HCT116 (cell line): ENCODE results near the gene CERT1. TPM values are rescaled to one million over a fixed set of nuclear protein-coding genes. Genes with fewer than 3 reads are reported as not detected.

Source experiments
- ATAC-seq: fragments of 200-7000 bp; cut with Tn5 transposase; 2 replicates; pipeline ENCODE4 v1.9.1; 2020; ENCODE audit warnings: mild to moderate bottlenecking, moderate library complexity
- BruUV-seq: library from RNA; stranded (reverse); fragments of 400-500 nt; replicated peaks from 2 replicates; lab custom pipeline; 2021; lab: Mats Ljungman, UMichigan
- CTCF ChIA-PET: fragments of 300-600 bp; sonication (Branson Sonifier 250); formaldehyde crosslinking; loops from one replicate; lab custom pipeline; 2021; ENCODE audit warnings: antibody characterized with exemption; lab: Charles Lee
- POLR2A ChIA-PET: fragments of 300-600, 350-600 bp; sonication (Branson Sonifier 250); formaldehyde crosslinking; loops from one replicate; lab custom pipeline; 2021; ENCODE audit warnings: antibody characterized with exemption; lab: Charles Lee
- RAD21 ChIA-PET, 2 experiments: fragments of 300-600 bp; sonication (Branson Sonifier 250); formaldehyde crosslinking; loops; one replicate each; lab custom pipeline; 2023; ENCODE audit warnings: low total read pairs in 2 of 2; ENCODE audit not compliant: uncharacterized antibody in 2 of 2, unreplicated experiment in 2 of 2, low non-redundant PET in 1 of 2; lab: Charles Lee
- DNase-seq: peaks from one replicate; pipeline ENCODE4 v3.0.0-alpha.2; 2010; ENCODE audit warnings: low read depth, low spot score
- H2AFZ ChIP-seq: fragments of 200-600 bp; shearing (Covaris generic), sonication (generic); 2 replicates; pipeline ENCODE4 v1.6.1; 2017; ENCODE audit warnings: low read depth, mixed run types, mixed read lengths, antibody characterized with exemption, low read length; ENCODE audit not compliant: poor library complexity, severe bottlenecking
- H3K27ac ChIP-seq: 2 replicates; pipeline ENCODE4 v1.5.1; 2012; ENCODE audit warnings: low read depth, low read length
- H3K27me3 ChIP-seq: fragments of 200-600 bp; sonication (generic); 2 replicates; pipeline ENCODE4 v1.6.1; 2016; ENCODE audit warnings: mixed run types, low read length, mixed read lengths; ENCODE audit not compliant: insufficient read depth
- H3K36me3 ChIP-seq, 2 experiments: fragments of 200-500 bp in 1 of 2; fragments of 200-600 bp in 1 of 2; sonication (Bioruptor generic) in 1 of 2; sonication (generic) in 1 of 2; 2 replicates each; pipeline versions ENCODE4 v1.5.1 to v1.6.1; 2014 to 2016; ENCODE audit warnings: low read length in 2 of 2, inconsistent platforms in 1 of 2, mixed read lengths in 1 of 2, mixed run types in 1 of 2; ENCODE audit not compliant: insufficient read depth in 2 of 2, control insufficient read depth in 1 of 2
- H3K4me1 ChIP-seq, 2 experiments: fragments of 200-600 bp in 1 of 2; sonication (generic) in 1 of 2; 2 replicates each; pipeline versions ENCODE4 v1.5.1 to v1.6.1; 2012 to 2017; ENCODE audit warnings: low read length in 2 of 2, inconsistent platforms in 1 of 2, mild to moderate bottlenecking in 1 of 2, mixed read lengths in 1 of 2, mixed run types in 1 of 2, moderate library complexity in 1 of 2; ENCODE audit not compliant: insufficient read depth in 2 of 2, control insufficient read depth in 1 of 2
- H3K4me2 ChIP-seq: fragments of 200-600 bp; sonication (generic); 2 replicates; pipeline ENCODE4 v1.6.1; 2017; ENCODE audit warnings: mixed run types, low read length, mixed read lengths
- H3K4me3 ChIP-seq, 2 experiments: fragments of 200-600 bp in 1 of 2; sonication (generic) in 1 of 2; replicated peaks in 1 of 2; 2 replicates each; pipeline ENCODE4 v1.5.1; 2011 to 2016; ENCODE audit warnings: low read length in 2 of 2, control low read depth in 1 of 2, low read depth in 1 of 2, mild to moderate bottlenecking in 1 of 2, mixed read lengths in 1 of 2, mixed run types in 1 of 2
- H3K79me2 ChIP-seq: fragments of 200-600 bp; sonication (generic); 2 replicates; pipeline ENCODE4 v1.6.1; 2017; ENCODE audit warnings: mild to moderate bottlenecking, mixed run types, low read length, moderate library complexity, mixed read lengths; ENCODE audit not compliant: insufficient read depth
- H3K9ac ChIP-seq: fragments of 200-600 bp; sonication (generic); 2 replicates; pipeline ENCODE4 v1.6.1; 2016; ENCODE audit warnings: low read length, mixed read lengths
- H3K9me2 ChIP-seq: fragments of 200-600 bp; sonication (generic), shearing (Covaris generic); 2 replicates; pipeline ENCODE4 v1.6.1; 2017; ENCODE audit warnings: mixed run types, mild to moderate bottlenecking, moderate library complexity; ENCODE audit not compliant: insufficient read depth
- H3K9me3 ChIP-seq, 2 experiments: fragments of 200-500 bp in 1 of 2; fragments of 200-600 bp in 1 of 2; sonication (Bioruptor generic) in 1 of 2; sonication (generic) in 1 of 2; 2 replicates each; pipeline ENCODE4 v1.6.1; 2014 to 2017; ENCODE audit warnings: low read length in 2 of 2, mixed read lengths in 2 of 2, inconsistent platforms in 1 of 2, low read depth in 1 of 2, mild to moderate bottlenecking in 1 of 2, mixed run types in 1 of 2, moderate library complexity in 1 of 2; ENCODE audit not compliant: control insufficient read depth in 1 of 2, insufficient read depth in 1 of 2
- H4K20me1 ChIP-seq: fragments of 200-600 bp; sonication (generic), shearing (Covaris generic); 2 replicates; pipeline ENCODE4 v1.6.1; 2017; ENCODE audit warnings: mixed run types, mild to moderate bottlenecking, moderate library complexity; ENCODE audit not compliant: insufficient read depth
- CEBPB ChIP-seq: IDR thresholded peaks from 2 replicates; pipeline ENCODE4 v1.6.1; 2012; ENCODE audit warnings: low read depth
- EGR1 ChIP-seq: IDR thresholded peaks from 2 replicates; pipeline ENCODE4 v1.6.1; 2012; ENCODE audit warnings: low read depth
- FOSL1 ChIP-seq: IDR thresholded peaks from 2 replicates; pipeline ENCODE4 v1.6.1; 2012; ENCODE audit warnings: low read depth
- ZFX ChIP-seq: fragments of 450-650 bp; IDR thresholded peaks from 2 replicates; pipeline ENCODE4 v1.6.1; 2017
- intact Hi-C: fragments of 100-400 bp; cut with micrococcal nuclease; formaldehyde crosslinking; loops from 2 replicates; pipeline ENCODE4 v1.10.0; 2022
- total RNA-seq: library from RNA; stranded (reverse); gene quantifications from one replicate; pipeline ENCODE4 v1.2.1, GENCODE V29; 2021; ENCODE audit not compliant: unreplicated experiment
- TF ChIP-seq, protein P1 (sequence below): IDR thresholded peaks from 2 replicates; pipeline ENCODE4 v1.6.1; 2012; ENCODE audit warnings: low read depth
- TF ChIP-seq, protein P2 (sequence below): IDR thresholded peaks from 2 replicates; pipeline ENCODE4 v1.6.1; 2012
- TF ChIP-seq, protein P3 (sequence below): IDR thresholded peaks from 2 replicates; pipeline ENCODE4 v1.6.1; 2011; ENCODE audit warnings: mild to moderate bottlenecking, low read length, moderate library complexity; ENCODE audit not compliant: insufficient replicate concordance; ENCODE audit errors: extremely low read depth

The CERT1 gene
- total RNA-seq, 1 experiment from 2014 or later: 22.8 TPM

DNA sequence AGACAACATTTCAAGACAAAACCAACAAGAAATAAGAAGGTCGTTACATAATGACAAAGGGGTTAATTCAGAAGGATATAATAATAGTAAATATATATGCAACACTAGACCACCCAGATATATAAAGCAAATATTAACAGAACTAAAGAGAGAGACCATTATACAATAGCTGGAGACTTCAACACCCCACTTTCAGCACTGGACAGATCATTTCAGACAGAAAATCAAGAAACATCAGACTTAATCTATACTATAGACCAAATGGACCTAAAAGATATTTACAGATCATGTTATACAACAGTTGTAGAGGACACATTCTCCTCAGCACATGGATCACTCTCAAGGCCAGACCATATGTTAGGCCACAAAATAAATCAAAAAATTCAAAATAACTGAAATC lies 26.8 kb downstream of the CERT1 start:
- H3K4me1 ChIP-seq: no peaks in the 10 kb centered on the region
- TF ChIP-seq, protein P1, sequence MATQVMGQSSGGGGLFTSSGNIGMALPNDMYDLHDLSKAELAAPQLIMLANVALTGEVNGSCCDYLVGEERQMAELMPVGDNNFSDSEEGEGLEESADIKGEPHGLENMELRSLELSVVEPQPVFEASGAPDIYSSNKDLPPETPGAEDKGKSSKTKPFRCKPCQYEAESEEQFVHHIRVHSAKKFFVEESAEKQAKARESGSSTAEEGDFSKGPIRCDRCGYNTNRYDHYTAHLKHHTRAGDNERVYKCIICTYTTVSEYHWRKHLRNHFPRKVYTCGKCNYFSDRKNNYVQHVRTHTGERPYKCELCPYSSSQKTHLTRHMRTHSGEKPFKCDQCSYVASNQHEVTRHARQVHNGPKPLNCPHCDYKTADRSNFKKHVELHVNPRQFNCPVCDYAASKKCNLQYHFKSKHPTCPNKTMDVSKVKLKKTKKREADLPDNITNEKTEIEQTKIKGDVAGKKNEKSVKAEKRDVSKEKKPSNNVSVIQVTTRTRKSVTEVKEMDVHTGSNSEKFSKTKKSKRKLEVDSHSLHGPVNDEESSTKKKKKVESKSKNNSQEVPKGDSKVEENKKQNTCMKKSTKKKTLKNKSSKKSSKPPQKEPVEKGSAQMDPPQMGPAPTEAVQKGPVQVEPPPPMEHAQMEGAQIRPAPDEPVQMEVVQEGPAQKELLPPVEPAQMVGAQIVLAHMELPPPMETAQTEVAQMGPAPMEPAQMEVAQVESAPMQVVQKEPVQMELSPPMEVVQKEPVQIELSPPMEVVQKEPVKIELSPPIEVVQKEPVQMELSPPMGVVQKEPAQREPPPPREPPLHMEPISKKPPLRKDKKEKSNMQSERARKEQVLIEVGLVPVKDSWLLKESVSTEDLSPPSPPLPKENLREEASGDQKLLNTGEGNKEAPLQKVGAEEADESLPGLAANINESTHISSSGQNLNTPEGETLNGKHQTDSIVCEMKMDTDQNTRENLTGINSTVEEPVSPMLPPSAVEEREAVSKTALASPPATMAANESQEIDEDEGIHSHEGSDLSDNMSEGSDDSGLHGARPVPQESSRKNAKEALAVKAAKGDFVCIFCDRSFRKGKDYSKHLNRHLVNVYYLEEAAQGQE: peak; percentile 17; the same call in 1 of the 2 replicates
- no peak for TF ChIP-seq EGR1
- peaks cover 7 to 9% of the 10 kb centered on the region in 2 experiments; a peak in 3 of 4 replicates for H3K9me3 ChIP-seq
- no peaks in the 10 kb centered on the region for H3K9me2 ChIP-seq
- no peak overlapping the region for H2AFZ ChIP-seq
- no TSS peak for BruUV-seq
- RAD21 ChIA-PET: no interaction called here
- DNase-seq (no peak), ATAC-seq (no peak)
- H3K27ac ChIP-seq: no peak overlapping the region
- CTCF ChIA-PET: no interaction called here
- intact Hi-C loops: no loop called here
- H4K20me1 ChIP-seq: no peaks in the 10 kb centered on the region
- no peaks in the 10 kb centered on the region for H3K27me3 ChIP-seq
- no peak overlapping the region for H3K4me2 ChIP-seq
- peaks cover 18% of the 10 kb centered on the region for H3K79me2 ChIP-seq
- POLR2A ChIA-PET: no interaction called here
- H3K4me3 ChIP-seq: no peak overlapping the region
- H3K9ac ChIP-seq: no peak overlapping the region
- no peaks in the 10 kb centered on the region for H3K36me3 ChIP-seq

DNA sequence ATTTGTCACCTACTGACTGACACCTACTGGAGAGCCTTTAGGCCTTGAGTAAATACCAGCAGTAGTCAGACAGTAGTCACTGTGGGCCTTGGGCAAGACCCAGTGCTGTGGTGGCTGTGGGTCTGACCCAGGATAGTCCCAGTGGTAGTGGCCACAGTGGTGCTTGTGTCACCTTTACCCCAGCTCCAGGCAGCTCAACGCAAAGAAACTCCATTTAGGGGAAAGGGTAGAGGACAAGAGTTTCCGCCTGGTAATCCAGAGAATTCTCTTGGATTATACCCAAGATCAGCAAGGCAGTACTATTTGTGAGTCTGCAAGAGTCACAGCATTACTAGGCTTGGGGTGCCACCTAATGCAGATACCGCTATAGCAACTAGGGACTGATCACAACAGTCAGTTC lies 28.9 kb downstream of the CERT1 start:
- CTCF ChIA-PET: no interaction called here
- peaks cover 18% of the 10 kb centered on the region for H3K79me2 ChIP-seq
- intact Hi-C loops: no loop called here

More for the DNA sequence above, 28.9 kb downstream of the CERT1 start:
- no peaks in the 10 kb centered on the region for H3K9me2 ChIP-seq
- H3K9me3 ChIP-seq: peaks cover 7 to 9% of the 10 kb centered on the region in 2 experiments; a peak in 3 of 4 replicates
- no peaks in the 10 kb centered on the region for H3K4me1 ChIP-seq
- POLR2A ChIA-PET: no interaction called here
- no peaks in the 10 kb centered on the region for H3K27me3 ChIP-seq
- no peak for ATAC-seq
- RAD21 ChIA-PET: no interaction called here
- H3K4me3 ChIP-seq: no peak overlapping the region
- DNase-seq: no peak
- H3K4me2 ChIP-seq: no peak overlapping the region
- H3K36me3 ChIP-seq: no peaks in the 10 kb centered on the region
- H2AFZ ChIP-seq: no peak overlapping the region
- TF ChIP-seq CEBPB (no peak), ZFX (no peak), FOSL1 (no peak)
- TF ChIP-seq, protein P2, sequence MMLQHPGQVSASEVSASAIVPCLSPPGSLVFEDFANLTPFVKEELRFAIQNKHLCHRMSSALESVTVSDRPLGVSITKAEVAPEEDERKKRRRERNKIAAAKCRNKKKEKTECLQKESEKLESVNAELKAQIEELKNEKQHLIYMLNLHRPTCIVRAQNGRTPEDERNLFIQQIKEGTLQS: no peak
- TF ChIP-seq, protein P3, sequence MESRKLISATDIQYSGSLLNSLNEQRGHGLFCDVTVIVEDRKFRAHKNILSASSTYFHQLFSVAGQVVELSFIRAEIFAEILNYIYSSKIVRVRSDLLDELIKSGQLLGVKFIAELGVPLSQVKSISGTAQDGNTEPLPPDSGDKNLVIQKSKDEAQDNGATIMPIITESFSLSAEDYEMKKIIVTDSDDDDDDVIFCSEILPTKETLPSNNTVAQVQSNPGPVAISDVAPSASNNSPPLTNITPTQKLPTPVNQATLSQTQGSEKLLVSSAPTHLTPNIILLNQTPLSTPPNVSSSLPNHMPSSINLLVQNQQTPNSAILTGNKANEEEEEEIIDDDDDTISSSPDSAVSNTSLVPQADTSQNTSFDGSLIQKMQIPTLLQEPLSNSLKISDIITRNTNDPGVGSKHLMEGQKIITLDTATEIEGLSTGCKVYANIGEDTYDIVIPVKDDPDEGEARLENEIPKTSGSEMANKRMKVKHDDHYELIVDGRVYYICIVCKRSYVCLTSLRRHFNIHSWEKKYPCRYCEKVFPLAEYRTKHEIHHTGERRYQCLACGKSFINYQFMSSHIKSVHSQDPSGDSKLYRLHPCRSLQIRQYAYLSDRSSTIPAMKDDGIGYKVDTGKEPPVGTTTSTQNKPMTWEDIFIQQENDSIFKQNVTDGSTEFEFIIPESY: no peak
- TF ChIP-seq, all 23 proteins: peak for 0
- no peak overlapping the region for H3K9ac ChIP-seq
- H3K27ac ChIP-seq: no peak overlapping the region
- no TSS peak for BruUV-seq
- H4K20me1 ChIP-seq: no peaks in the 10 kb centered on the region
